ENCODE results near the gene DFFB. TPM values are rescaled to one million over a fixed set of nuclear protein-coding genes. Genes with fewer than 3 reads are reported as not detected.

DFFB gene
- total and polyA plus RNA-seq, 2 donors (not counting 1 experiment from before 2014, with no cell fraction given) = 6.4 to 7.6 TPM

- no peak overlapping the region for H3K4me3 ChIP-seq (replicated peaks in 1 of 4; ENCODE audit: control extremely low read depth in 1 of 4, insufficient read depth in 1 of 4, low read depth in 3 of 4, low read length in 4 of 4)
- H2AFZ ChIP-seq (ENCODE audit: low read length) = no peak overlapping the region
- H3K79me2 ChIP-seq (ENCODE audit: control insufficient read depth, insufficient read depth, low read length) = peaks cover 46% of the 10 kb centered on the region
- H3K27ac ChIP-seq (ENCODE audit: insufficient read depth, low read length) = no peak overlapping the region
- H3K9ac ChIP-seq (ENCODE audit: insufficient read depth, low read length) = no peak overlapping the region
- H3K4me2 ChIP-seq (ENCODE audit: extremely low read depth, insufficient read depth, low read length) = no peak overlapping the region
- no peaks in the 10 kb centered on the region for H4K20me1 ChIP-seq (ENCODE audit: control insufficient read depth, extremely low read depth, insufficient read depth, low read length)
- TF ChIP-seq CTCF (conservative IDR thresholded peaks at IDR 0.05 in 1 of 2, IDR thresholded peaks at IDR 0.05 in 1 of 2; ENCODE audit: low read depth in 1 of 2, low read length in 2 of 2) (no peak), EZH2 (IDR thresholded peaks at IDR 0.05; ENCODE audit: low read length, missing control alignments) (no peak)
- H3K27me3 ChIP-seq (ENCODE audit: control insufficient read depth, insufficient read depth, low read length) = no peaks in the 10 kb centered on the region
- peak in 1 of 2 donors; percentile 27 for DNase-seq (ENCODE audit: low read depth in 2 of 2)
- peaks cover 6% of the 10 kb centered on the region for H3K4me1 ChIP-seq (ENCODE audit: control insufficient read depth, extremely low read depth, insufficient read depth, low read length)
- no peaks in the 10 kb centered on the region for H3K9me3 ChIP-seq (ENCODE audit: control insufficient read depth, insufficient read depth, low read depth, low read length)
- H3K36me3 ChIP-seq (ENCODE audit: control insufficient read depth, insufficient read depth, low read length) = peaks cover 3% of the 10 kb centered on the region
Observed at GRCh38 chr1:3892748-3893147, 35.5 kb downstream of the DFFB start.

- peaks cover 6% of the 10 kb centered on the region for H3K4me1 ChIP-seq (ENCODE audit: control insufficient read depth, extremely low read depth, insufficient read depth, low read length)
- H3K9me3 ChIP-seq (ENCODE audit: control insufficient read depth, insufficient read depth, low read depth, low read length) = no peaks in the 10 kb centered on the region
- H3K4me3 ChIP-seq (replicated peaks in 1 of 4; ENCODE audit: control extremely low read depth in 1 of 4, insufficient read depth in 1 of 4, low read depth in 3 of 4, low read length in 4 of 4) = no peak overlapping the region
- peaks cover 3% of the 10 kb centered on the region for H3K36me3 ChIP-seq (ENCODE audit: control insufficient read depth, insufficient read depth, low read length)
- H3K4me2 ChIP-seq (ENCODE audit: extremely low read depth, insufficient read depth, low read length) = no peak overlapping the region
- no peak overlapping the region for H3K9ac ChIP-seq (ENCODE audit: insufficient read depth, low read length)
- no peaks in the 10 kb centered on the region for H4K20me1 ChIP-seq (ENCODE audit: control insufficient read depth, extremely low read depth, insufficient read depth, low read length)
- H3K27me3 ChIP-seq (ENCODE audit: control insufficient read depth, insufficient read depth, low read length) = no peaks in the 10 kb centered on the region
- no peak overlapping the region for H3K27ac ChIP-seq (ENCODE audit: insufficient read depth, low read length)
- TF ChIP-seq EZH2 (IDR thresholded peaks at IDR 0.05; ENCODE audit: low read length, missing control alignments) = no peak
- no peak for TF ChIP-seq CTCF (conservative IDR thresholded peaks at IDR 0.05 in 1 of 2, IDR thresholded peaks at IDR 0.05 in 1 of 2; ENCODE audit: low read depth in 1 of 2, low read length in 2 of 2)
- peaks cover 51% of the 10 kb centered on the region for H3K79me2 ChIP-seq (ENCODE audit: control insufficient read depth, insufficient read depth, low read length)
- no peak for DNase-seq (ENCODE audit: low read depth in 2 of 2)
- H2AFZ ChIP-seq (ENCODE audit: low read length) = no peak overlapping the region
Observed at GRCh38 chr1:3893190-3893589, 35.9 kb downstream of the DFFB start.

- Histone ChIP-seq H3K36me3 (ENCODE audit: control insufficient read depth, insufficient read depth, low read length) (no peaks in the 10 kb centered on the region), H3K9ac (ENCODE audit: insufficient read depth, low read length) (no peak overlapping the region), H3K4me1 (ENCODE audit: control insufficient read depth, extremely low read depth, insufficient read depth, low read length) (peaks cover 6% of the 10 kb centered on the region), H3K9me3 (ENCODE audit: control insufficient read depth, insufficient read depth, low read depth, low read length) (no peaks in the 10 kb centered on the region), H3K4me2 (ENCODE audit: extremely low read depth, insufficient read depth, low read length) (no peak overlapping the region), H3K27me3 (ENCODE audit: control insufficient read depth, insufficient read depth, low read length) (no peaks in the 10 kb centered on the region), H2AFZ (ENCODE audit: low read length) (no peak overlapping the region), H3K79me2 (ENCODE audit: control insufficient read depth, insufficient read depth, low read length) (peaks cover 66% of the 10 kb centered on the region), H3K4me3 (replicated peaks in 1 of 4; ENCODE audit: control extremely low read depth in 1 of 4, insufficient read depth in 1 of 4, low read depth in 3 of 4, low read length in 4 of 4) (no peak overlapping the region), H3K27ac (ENCODE audit: insufficient read depth, low read length) (no peak overlapping the region), H4K20me1 (ENCODE audit: control insufficient read depth, extremely low read depth, insufficient read depth, low read length) (no peaks in the 10 kb centered on the region)
- DNase-seq (ENCODE audit: low read depth in 2 of 2) = no peak
- TF ChIP-seq CTCF (conservative IDR thresholded peaks at IDR 0.05 in 1 of 2, IDR thresholded peaks at IDR 0.05 in 1 of 2; ENCODE audit: low read depth in 1 of 2, low read length in 2 of 2) = no peak
- no peak for TF ChIP-seq EZH2 (IDR thresholded peaks at IDR 0.05; ENCODE audit: low read length, missing control alignments)
Observed at GRCh38 chr1:3894626-3895278, 37.5 kb downstream of the DFFB start.

Data from fibroblast of lung (primary cell).